Thymus (tissue), 11 donors: ENCODE measurements around the gene CSKMT. TPM values are rescaled to one million over a fixed set of nuclear protein-coding genes. Genes with fewer than 3 reads are reported as not detected.

Experiments
- DNase-seq, 9 donors: peaks; one replicate each; pipeline ENCODE4 v3.0.0-alpha.2; 2013; ENCODE audit warnings: low spot score in 9 of 9, low read depth in 6 of 9, missing footprints in 1 of 9
- H3K27ac ChIP-seq, 2 donors: one replicate each; pipeline ENCODE4 v1.5.1; 2013; ENCODE audit warnings: control low read depth in 1 of 2, low read depth in 1 of 2, low read length in 1 of 2, mild to moderate bottlenecking in 1 of 2, moderate library complexity in 1 of 2
- H3K27me3 ChIP-seq, 2 donors: one replicate each; pipeline ENCODE4 v1.5.1; 2013; ENCODE audit warnings: low read length in 1 of 2; ENCODE audit not compliant: control insufficient read depth in 2 of 2, insufficient read depth in 1 of 2
- H3K36me3 ChIP-seq, 2 donors: one replicate each; pipeline ENCODE4 v1.5.1; 2013; ENCODE audit warnings: low read length in 1 of 2, mild to moderate bottlenecking in 1 of 2, moderate library complexity in 1 of 2; ENCODE audit not compliant: control insufficient read depth in 2 of 2, insufficient read depth in 2 of 2
- H3K4me1 ChIP-seq, 2 donors: one replicate each; pipeline ENCODE4 v1.5.1; 2013; ENCODE audit warnings: low read length in 2 of 2; ENCODE audit not compliant: control insufficient read depth in 2 of 2, insufficient read depth in 2 of 2
- H3K4me3 ChIP-seq, 2 donors: one replicate each; pipeline ENCODE4 v1.5.1; 2013; ENCODE audit warnings: low read length in 2 of 2, control low read depth in 1 of 2, mild to moderate bottlenecking in 1 of 2
- H3K9me3 ChIP-seq, 2 donors: one replicate each; pipeline ENCODE4 v1.5.1; 2013; ENCODE audit warnings: low read length in 1 of 2, mild to moderate bottlenecking in 1 of 2; ENCODE audit not compliant: control insufficient read depth in 2 of 2, insufficient read depth in 1 of 2
- WGBS: extraction: QIAGEN DNeasy Blood & Tissue Kit; methylation state at CpG from one replicate; pipeline ENCODE4 v1.1.7; 2013; 5-methylcytosine and 5-hydroxymethylcytosine counted together
- polyA plus RNA-seq: library from polyadenylated mRNA; stranded (reverse); fragments of 200-250 nt; gene quantifications from one replicate; pipeline ENCODE4 v1.2.3, GENCODE V29; 2013
- total RNA-seq: library from RNA; stranded (reverse); fragments of 120-200 nt; gene quantifications from one replicate; pipeline ENCODE4 v1.2.4, GENCODE V29; 2013
- donor health status: healthy.

Gene CSKMT
- total and polyA plus RNA-seq, 2 donors = 31.1 to 64.6 TPM

- Histone ChIP-seq H3K4me1 (no peaks in the 10 kb centered on the region), H3K27ac (no peak overlapping the region), H3K9me3 (peaks cover 0 to 3% of the 10 kb centered on the region in 2 donors), H3K27me3 (no peaks in the 10 kb centered on the region), H3K36me3 (peaks cover 76 to 98% of the 10 kb centered on the region in 2 donors), H3K4me3 (no peak overlapping the region)
- WGBS = 97% methylated on average over 5 of the region's 5 CpGs
- DNase-seq = no peak
Measured at GRCh38 chr11:62716206-62716605, 51.1 kb downstream of the CSKMT start.

- 97% methylated on average over 11 of the region's 11 CpGs for WGBS
- Histone ChIP-seq H3K36me3 (peaks cover 79 to 98% of the 10 kb centered on the region in 2 donors), H3K4me3 (no peak overlapping the region), H3K27me3 (no peaks in the 10 kb centered on the region), H3K4me1 (no peaks in the 10 kb centered on the region), H3K27ac (no peak overlapping the region), H3K9me3 (peaks cover 0 to 3% of the 10 kb centered on the region in 2 donors)
- no peak for DNase-seq
Measured at GRCh38 chr11:62716816-62717215, 51.7 kb downstream of the CSKMT start.

Other genes with a start within 250 kb of the CSKMT start
- gene SCGB1A1, start 246.3 kb upstream of the CSKMT start, total RNA-seq = 1.5 TPM
- 27.2 TPM for gene SCGB1A1, start 246.3 kb upstream of the CSKMT start, polyA plus RNA-seq
- gene AHNAK, start 118.5 kb upstream of the CSKMT start, total RNA-seq = 40.1 TPM
- gene AHNAK, start 118.5 kb upstream of the CSKMT start, polyA plus RNA-seq = 35.8 TPM
- 1,700 TPM for gene EEF1G, start 91.4 kb upstream of the CSKMT start, total RNA-seq
- 1,365 TPM for gene EEF1G, start 91.4 kb upstream of the CSKMT start, polyA plus RNA-seq
- 7.8 TPM for gene TUT1, start 73.8 kb upstream of the CSKMT start, total RNA-seq
- 25.3 TPM for gene TUT1, start 73.8 kb upstream of the CSKMT start, polyA plus RNA-seq
- gene MTA2, start 63.4 kb upstream of the CSKMT start, total RNA-seq = 121 TPM
- 79.3 TPM for gene MTA2, start 63.4 kb upstream of the CSKMT start, polyA plus RNA-seq
- 17.8 TPM for gene EML3, start 52.5 kb upstream of the CSKMT start, total RNA-seq
- gene EML3, start 52.5 kb upstream of the CSKMT start, polyA plus RNA-seq = 99.3 TPM
- gene ROM1, start 52.1 kb upstream of the CSKMT start, total RNA-seq = 1.7 TPM
- gene ROM1, start 52.1 kb upstream of the CSKMT start, polyA plus RNA-seq = 7.6 TPM
- 29.4 TPM for gene B3GAT3, start 43.3 kb upstream of the CSKMT start, total RNA-seq
- 72.2 TPM for gene B3GAT3, start 43.3 kb upstream of the CSKMT start, polyA plus RNA-seq
- gene GANAB, start 18.7 kb upstream of the CSKMT start, total RNA-seq = 95.9 TPM
- gene GANAB, start 18.7 kb upstream of the CSKMT start, polyA plus RNA-seq = 98.4 TPM
- 8.6 TPM for gene INTS5, start 12.0 kb upstream of the CSKMT start, total RNA-seq
- gene INTS5, start 12.0 kb upstream of the CSKMT start, polyA plus RNA-seq = 8.1 TPM
- gene C11orf98, start 102 bp upstream of the CSKMT start, total RNA-seq = 111 TPM
- gene C11orf98, start 102 bp upstream of the CSKMT start, polyA plus RNA-seq = 152 TPM
- gene UQCC3, start 6.4 kb downstream of the CSKMT start, total RNA-seq = 11.8 TPM
- 19.3 TPM for gene UQCC3, start 6.4 kb downstream of the CSKMT start, polyA plus RNA-seq
- 4.0 TPM for gene LBHD1, start 7.0 kb downstream of the CSKMT start, total RNA-seq
- gene LBHD1, start 7.0 kb downstream of the CSKMT start, polyA plus RNA-seq = 14.0 TPM
- gene UBXN1, start 13.8 kb downstream of the CSKMT start, total RNA-seq = 142 TPM
- gene UBXN1, start 13.8 kb downstream of the CSKMT start, polyA plus RNA-seq = 191 TPM
- gene LRRN4CL, start 24.2 kb downstream of the CSKMT start, total RNA-seq = 0.80 TPM
- gene LRRN4CL, start 24.2 kb downstream of the CSKMT start, polyA plus RNA-seq = 0.75 TPM
- gene BSCL2, start 42.1 kb downstream of the CSKMT start, total RNA-seq = 29.3 TPM
- gene BSCL2, start 42.1 kb downstream of the CSKMT start, polyA plus RNA-seq = 76.6 TPM
- 0.05 TPM for gene GNG3, start 42.4 kb downstream of the CSKMT start, total RNA-seq
- 0.41 TPM for gene GNG3, start 42.4 kb downstream of the CSKMT start, polyA plus RNA-seq
- gene HNRNPUL2, start 62.1 kb downstream of the CSKMT start, total RNA-seq = 7.7 TPM
- gene HNRNPUL2, start 62.1 kb downstream of the CSKMT start, polyA plus RNA-seq = 44.7 TPM
- 37.8 TPM for gene TTC9C, start 63.2 kb downstream of the CSKMT start, total RNA-seq
- 34.9 TPM for gene TTC9C, start 63.2 kb downstream of the CSKMT start, polyA plus RNA-seq
- 8.9 TPM for gene ZBTB3, start 88.8 kb downstream of the CSKMT start, total RNA-seq
- gene ZBTB3, start 88.8 kb downstream of the CSKMT start, polyA plus RNA-seq = 7.7 TPM
- gene POLR2G, start 96.3 kb downstream of the CSKMT start, total RNA-seq = 172 TPM
- 150 TPM for gene POLR2G, start 96.3 kb downstream of the CSKMT start, polyA plus RNA-seq
- 18.9 TPM for gene TAF6L, start 106.1 kb downstream of the CSKMT start, total RNA-seq
- 26.5 TPM for gene TAF6L, start 106.1 kb downstream of the CSKMT start, polyA plus RNA-seq
- gene TMEM179B, start 122.1 kb downstream of the CSKMT start, total RNA-seq = 36.5 TPM
- 58.2 TPM for gene TMEM179B, start 122.1 kb downstream of the CSKMT start, polyA plus RNA-seq
- 19.9 TPM for gene TMEM223, start 126.7 kb downstream of the CSKMT start, total RNA-seq
- 18.4 TPM for gene TMEM223, start 126.7 kb downstream of the CSKMT start, polyA plus RNA-seq
- gene NXF1, start 140.1 kb downstream of the CSKMT start, total RNA-seq = 34.4 TPM
- 186 TPM for gene NXF1, start 140.1 kb downstream of the CSKMT start, polyA plus RNA-seq
- 30.0 TPM for gene STX5, start 166.7 kb downstream of the CSKMT start, total RNA-seq
- gene STX5, start 166.7 kb downstream of the CSKMT start, polyA plus RNA-seq = 31.2 TPM
- gene TEX54, start 167.5 kb downstream of the CSKMT start, total RNA-seq = not detected
- gene TEX54, start 167.5 kb downstream of the CSKMT start, polyA plus RNA-seq = 1.3 TPM
- gene WDR74, start 174.3 kb downstream of the CSKMT start, total RNA-seq = 71.2 TPM
- 57.2 TPM for gene WDR74, start 174.3 kb downstream of the CSKMT start, polyA plus RNA-seq
- gene SLC3A2, start 215.6 kb downstream of the CSKMT start, total RNA-seq = 69.1 TPM
- 96.6 TPM for gene SLC3A2, start 215.6 kb downstream of the CSKMT start, polyA plus RNA-seq